Forelimb muscle (tissue), 1 donor: ENCODE results near the gene MVB12A. TPM values are rescaled to one million over a fixed set of nuclear protein-coding genes. Genes with fewer than 3 reads are reported as not detected.

Source experiments
- DNase-seq: peaks from one replicate; pipeline ENCODE4 v3.0.0-alpha.2; 2013; ENCODE audit warnings: low read depth
- polyA plus RNA-seq: library from polyadenylated mRNA; unstranded; fragments of 120-200 nt; gene quantifications from one replicate; pipeline ENCODE4 v1.2.1, GENCODE V29; 2013; ENCODE audit not compliant: insufficient read length

MVB12A gene
- polyA plus RNA-seq, 1 donor: 25.3 TPM

DNA sequence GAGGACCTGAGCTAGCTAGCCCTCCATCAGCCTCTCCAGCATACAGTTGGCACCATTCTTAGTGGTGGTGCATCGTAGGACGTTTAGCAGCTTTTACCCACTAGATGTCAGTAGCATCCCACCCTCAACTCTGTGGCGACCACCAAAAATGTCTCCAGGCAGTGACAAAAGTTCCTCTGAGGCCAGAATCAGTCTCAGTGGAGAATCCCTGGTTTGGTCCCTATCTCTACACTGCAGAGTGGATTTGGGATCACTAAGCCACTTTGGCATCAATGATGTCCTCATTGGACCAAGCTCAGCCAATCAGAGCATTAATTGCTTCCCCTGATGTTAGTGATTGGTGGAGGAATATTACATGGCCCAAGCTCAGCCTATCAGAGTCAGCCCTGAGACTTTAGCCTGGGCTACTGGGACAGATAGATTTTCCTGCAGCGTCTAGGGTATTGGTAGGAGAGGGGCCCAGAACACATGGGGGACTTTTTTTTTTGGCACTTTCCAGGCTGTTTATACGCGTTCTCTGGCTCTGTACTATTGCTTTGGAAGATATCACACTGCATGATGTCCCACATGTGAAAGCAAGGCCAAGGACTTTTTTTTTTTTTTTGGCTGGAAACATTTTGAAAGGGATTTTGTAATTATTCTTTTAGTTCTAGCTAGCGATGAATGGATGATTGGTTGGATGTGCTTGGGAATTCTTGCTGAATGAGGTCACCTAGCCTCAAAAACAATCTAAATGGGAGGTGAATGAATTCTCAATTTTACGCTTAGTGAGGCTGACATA, 21.6 kb downstream of the MVB12A start:
- peak; percentile 82 for DNase-seq

DNA sequence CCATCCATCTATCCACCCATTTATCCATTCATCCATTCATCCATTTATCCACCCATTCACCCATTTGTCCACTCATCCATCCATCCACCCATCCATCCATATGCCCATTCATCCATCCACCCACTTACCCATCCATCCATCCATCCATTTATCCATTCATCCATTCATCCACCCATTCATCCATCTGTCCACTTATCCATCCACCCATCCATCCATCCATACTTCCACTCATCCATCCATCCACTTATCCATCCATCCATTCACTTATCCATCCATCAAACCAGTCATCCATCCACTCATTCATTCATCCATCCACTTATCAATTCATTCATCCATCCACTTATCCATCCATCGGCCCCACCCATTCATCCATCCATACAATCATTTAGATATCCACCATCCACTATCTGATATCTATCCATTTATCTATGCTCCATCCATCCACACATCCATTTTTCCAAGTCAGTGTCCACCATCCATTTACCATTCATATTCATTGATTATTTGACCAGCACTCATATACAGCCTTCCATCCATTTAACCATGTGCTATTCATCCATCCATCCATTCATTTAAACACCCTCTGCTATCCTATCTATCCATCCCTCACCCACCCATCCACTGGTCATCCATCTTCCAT, 25.8 kb downstream of the MVB12A start:
- no peak for DNase-seq

DNA sequence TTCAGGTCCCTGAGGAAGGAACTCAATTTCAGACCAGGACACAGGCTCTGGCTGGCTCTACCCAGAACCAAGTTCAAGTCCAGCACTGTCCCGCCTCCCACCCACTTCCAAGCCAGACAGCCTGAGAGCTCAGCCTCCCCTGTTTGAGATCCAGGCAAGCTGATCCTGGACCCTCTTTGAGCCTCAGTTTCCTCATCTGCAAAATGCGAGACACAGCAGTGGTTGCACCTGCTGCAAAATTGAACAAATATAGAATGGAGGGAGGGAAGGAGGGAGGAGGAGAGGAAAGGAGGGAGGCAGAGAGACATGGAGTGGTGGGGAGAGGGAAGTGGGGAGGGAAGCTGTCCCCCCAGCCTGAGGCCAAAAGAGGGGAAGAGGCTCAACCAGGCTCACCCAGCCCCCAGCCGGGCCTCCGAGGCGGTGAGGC, 27.9 kb downstream of the MVB12A start:
- DNase-seq: no peak

DNA sequence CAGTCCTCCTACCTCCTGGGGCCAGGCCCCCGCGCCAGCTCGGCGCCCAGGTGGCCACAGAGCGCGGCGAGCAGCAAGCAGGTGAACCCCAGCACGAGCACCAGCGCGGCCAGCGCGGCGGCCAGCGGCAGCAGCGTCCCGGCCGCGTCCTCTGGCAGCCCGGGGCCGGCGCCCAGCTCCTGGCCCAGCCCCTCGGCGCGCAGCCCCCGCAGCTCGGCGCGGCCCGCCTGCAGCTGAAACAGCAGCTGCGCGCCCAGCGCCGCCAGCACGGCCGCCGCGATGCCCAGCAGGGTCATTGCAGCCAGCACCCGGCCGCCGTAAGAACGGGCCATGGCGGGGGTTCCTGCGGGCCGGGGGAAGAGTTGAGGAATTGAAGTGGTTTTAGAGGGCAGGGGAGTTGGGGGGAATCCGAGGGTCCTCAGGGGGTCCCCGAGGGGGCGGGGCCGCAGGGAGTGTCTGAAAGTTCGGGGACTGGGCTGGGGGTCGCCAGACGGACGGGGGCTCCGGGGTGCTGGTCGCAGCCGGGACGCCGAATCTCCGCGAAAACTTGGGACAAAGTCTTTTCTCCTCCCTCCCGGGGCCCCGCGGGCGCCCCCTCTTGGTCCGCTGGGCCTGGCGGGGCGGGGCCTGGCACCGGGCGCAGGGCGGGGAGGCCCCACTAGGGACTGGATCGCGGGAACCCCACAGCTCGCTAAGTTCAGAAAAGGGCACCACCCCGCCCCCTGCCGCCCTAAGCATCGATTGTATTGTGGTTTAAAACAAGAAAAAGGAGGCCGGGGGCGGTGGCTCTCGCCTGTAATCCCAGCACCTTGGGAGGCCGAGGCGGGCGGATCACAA, 28.5 kb downstream of the MVB12A start, which contains the start of gene TMEM221:
Gene TMEM221 (minus strand): TSS at position 538 of the 837 bp plus-strand sequence. CDS start 206 bp downstream, at position 332.
- DNase-seq: no peak

DNA sequence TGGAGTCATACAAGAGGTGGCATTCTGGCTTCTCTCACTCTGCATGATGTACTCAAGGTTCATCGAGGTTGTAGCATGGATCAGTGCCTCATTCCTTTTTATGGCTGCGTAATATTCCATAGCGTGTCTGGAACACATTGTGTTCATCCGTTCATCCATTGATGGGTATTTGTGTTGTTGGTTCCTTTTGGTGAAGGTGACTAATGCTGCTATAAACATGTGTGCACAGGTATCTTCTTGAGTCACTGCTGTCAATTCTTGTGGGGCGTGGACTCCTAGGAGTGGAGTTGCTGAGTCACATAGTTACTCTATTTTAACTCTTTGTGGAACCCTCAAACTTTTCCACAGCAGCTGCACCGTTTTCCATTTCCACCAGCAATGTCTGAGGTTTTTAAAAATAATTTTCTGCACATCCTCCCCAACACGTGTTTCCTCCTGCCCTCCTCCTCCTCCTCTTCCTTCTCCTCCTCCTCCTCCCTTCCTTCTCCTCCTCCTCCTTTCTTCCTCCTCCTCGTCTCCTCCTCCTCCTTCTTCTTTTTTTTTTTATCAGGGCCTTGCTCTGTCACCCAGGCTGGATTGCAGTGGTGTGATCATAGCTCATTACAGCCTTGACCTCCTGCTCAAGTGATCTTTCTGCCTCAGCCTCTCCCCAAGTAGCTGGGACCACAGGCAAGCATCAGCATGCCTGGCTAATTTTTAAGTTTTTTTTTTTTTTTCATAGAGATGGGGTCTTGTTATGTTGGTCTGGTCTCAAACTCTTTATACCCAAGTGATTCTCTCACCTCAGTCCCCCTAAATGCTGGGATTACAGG, 30.6 kb downstream of the MVB12A start:
- DNase-seq: no peak

DNA sequence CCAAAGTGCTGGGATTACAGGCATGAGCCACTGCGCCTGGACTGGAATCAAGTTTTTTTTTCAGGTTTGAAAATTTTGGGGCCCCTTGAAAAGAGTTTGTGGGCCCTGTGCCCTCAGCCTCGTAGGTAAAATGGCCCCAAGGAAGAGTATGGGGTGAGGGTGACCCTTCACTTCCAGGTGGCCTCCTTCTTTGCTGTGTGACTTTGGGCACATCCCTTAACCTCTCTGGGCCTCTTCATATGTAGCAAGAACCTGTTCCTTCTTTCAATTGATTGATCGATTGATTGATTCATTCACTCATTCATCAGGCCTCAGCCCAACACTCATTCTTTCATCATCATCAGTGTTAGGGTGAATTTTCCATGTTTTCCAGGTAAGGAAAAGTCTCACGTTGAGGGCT, 32.0 kb downstream of the MVB12A start:
- DNase-seq: no peak

DNA sequence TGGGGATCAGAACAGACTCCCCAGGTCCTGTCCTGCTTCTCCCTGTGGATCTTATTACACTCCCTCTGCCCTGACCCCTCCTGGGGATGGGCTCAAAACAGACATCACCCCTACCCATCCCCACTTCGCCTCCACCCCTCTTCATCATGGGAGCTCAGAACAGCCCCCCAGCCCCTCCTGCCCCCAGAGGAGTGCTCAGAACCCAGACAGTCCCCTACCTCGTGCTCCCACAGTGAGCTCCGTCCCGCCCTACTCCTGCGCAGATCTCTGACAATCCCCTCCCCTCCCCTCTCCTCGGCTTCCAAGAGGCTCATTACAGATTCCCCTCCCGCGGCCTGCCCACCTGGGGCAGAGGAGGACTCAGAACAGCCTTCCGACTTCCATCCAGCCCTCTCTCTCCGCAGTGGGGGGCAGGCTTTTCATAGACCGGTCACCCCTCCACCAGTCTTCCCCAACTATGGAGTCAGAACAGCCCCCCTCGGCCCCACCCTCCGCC, 34.8 kb downstream of the MVB12A start:
- no peak for DNase-seq

DNA sequence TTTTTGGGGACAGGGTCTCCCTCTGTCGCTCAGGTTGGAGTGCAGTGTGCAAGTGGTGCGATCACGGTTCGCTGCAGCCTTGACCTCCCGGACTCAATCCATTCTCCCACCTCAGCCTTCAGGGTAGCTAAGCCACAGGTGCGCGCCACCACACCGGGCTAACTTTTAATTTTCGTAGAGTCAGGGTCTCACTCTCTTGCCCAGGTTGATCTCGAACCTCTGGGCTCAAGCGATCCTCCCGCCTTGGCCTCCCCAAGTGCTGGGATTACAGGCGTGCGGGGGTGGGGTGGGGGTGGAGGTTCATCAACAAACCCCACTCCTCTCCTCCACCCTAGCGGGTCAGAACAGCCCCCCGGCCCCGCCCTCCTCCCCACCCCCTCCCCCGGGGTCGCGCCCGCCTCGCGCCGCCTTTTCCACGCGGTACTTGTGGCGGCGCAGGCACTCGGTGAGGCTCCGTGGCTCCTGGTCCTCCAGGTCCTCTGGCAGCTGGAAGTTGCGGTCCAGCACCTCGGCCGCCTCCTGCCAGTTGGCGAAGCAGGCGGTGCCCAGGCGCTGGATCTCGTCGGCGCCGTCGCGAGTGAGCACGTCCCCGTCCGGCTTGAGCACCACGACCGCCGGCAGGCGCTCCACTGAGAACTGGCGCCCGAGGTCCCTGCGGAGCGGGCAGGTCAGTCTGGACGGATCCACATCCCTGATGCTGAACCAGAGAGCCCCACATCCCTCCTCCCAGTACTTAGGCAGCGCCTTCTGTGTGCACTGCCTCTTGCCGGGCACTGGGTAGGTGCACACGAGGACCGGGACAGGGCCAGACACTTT, 35.7 kb downstream of the MVB12A start:
- no peak for DNase-seq

DNA sequence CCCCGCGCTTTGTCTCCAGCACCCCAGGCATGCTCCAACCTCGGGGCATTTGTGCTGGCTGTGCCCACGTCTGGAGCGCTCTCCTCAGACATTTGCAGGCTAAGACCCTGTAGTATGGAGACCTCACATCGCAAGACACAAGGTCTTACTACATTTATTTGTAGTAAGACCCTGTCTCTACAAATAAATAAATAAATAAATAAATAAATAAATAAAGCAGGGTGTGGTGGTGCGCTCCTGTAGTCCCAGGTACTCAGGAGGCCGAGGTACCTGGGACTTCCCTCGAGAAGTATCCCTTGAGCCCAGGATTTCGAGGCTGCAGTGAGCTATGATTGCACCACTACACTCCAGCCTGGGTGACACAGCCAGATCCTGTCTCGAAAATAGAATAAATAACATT, 36.3 kb downstream of the MVB12A start:
- DNase-seq: no peak

DNA sequence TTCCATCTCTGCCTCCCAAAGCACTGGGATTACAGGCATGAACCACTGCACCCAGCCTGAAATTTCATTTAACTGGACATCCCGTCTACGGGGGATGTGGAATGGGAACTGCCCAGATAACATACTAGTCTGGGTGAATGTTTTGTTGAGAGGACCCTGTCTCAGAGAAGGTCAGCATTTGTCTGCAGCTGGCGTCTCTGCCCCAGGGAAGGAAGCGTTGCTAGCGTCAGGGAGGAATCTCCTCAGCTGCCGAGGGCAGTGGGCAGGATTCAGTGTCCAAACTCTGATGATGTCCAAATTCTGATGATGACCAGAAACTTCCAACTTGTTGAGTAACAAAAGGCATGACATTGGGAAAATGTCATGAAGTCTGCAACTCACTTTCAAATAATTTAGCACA, 37.8 kb downstream of the MVB12A start:
- no peak for DNase-seq

DNA sequence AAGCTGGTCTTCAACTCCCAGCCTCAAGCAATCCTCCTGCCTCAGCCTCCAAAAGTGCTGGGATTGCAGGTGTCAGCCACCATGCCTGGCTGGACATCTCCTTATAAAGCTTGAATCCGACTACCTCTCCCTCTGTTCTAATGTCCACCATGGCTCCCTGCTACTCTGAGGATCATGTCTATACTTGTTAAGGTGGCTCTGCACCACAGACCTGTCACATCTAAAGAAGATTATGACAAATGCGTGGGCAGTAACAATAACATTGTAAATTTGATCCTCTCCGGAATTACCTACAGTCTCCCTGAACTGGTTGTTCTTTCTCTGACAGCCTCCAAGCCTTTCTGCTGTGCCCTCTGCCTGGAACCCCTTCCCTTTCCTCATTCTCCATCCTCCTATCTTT, 39.1 kb downstream of the MVB12A start:
- no peak for DNase-seq

DNA sequence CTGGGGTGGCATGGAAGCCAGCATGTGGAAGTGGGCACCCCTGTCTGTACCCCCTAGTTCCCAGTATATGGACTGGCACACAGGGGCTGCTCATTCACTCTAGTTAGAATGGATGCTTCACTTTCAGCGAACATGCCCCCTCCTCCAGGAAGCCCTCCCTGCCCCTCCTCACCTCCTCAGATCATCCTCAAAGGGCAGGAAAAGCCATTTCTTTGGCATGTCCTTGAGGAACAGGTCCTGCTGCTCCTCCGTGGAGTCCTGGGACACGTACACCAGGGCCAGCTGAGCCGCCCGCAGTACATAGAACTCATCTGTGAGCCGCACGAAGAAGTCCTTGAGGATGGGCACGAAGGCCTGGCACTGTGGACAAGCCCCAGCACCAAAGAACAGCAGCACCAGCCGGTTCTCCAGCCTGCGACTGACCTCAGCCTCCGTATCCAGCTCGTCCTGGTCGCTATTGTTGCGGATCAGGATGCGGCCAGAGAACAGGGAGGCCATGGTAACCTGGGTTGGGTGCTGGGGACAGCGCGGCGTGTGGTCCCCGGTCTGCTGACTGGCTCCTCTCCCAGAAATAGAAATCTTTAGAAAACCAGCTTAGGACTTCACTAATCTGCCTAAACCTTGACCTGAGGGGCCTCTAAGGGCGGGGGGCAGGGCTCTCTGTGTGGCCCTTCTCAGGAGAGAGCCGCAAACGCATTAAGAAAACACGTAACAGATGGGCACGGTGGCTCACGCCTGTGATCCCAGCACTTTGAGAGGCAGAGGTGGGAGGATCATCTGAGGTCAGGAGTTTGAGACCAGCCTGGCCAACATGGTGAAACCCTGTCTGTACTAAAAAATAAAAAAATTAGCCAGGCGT, 40.8 kb downstream of the MVB12A start, which contains the start of gene NXNL1:
Gene NXNL1 (minus strand): TSS at position 555 of the 859 bp plus-strand sequence. CDS start 57 bp downstream, at position 498.
- no peak for DNase-seq

DNA sequence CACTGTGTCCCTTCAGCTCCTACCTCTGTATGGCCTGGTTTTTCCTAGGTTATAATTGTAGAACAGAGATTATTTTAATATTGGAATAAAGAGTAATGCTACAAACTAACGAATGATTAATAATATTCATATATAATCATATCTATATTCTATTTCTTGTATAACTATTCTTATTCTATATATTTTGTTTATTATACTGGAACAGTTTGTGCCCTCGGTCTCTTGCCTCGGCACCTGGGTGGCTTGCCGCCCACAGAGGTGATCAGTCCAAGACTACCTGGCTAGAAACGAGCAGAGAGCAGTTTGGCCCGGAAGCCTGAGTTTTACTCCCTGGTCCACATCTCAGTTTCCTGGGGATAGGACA, 46.6 kb downstream of the MVB12A start:
- DNase-seq: no peak

DNA sequence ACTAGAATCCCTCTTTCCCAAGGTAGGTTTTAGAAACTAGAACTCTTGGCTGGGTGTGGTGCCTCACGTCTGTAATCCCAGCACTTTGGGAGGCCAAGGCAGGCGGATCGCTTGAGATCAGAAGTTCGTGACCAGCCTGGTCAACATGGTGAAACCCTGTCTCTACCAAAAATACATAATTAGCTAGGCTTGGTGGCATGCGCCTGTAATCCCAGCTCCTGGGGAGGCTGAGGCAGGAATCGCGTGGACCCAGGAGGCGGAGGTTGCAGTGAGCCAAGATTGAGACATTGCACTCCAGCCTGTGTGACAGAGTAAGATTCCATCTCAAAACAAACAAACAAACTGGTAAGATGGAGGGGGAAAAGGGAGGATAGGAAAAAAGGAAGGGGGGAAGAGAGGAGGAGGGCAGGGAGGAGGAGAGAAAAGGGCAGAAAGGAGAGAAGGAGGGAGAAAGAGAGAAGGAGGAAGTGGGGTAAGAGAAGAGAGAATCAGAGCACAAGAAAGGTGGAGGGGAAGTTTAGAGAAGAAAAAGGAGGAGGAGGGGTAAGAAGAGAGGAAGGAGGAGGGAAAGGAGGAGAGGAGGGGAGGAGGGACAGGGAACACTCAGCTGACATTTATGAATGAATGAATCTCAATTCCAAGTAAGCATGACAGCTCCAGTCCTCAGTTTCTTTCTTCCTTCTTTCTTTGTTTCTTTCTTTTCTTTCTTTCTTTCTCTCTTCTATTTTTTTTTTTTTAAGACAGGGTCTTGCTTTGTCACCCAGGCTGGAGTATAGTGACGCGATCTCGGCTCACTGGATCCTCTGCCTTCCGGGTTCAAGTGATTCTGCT, 47.8 kb downstream of the MVB12A start:
- DNase-seq: no peak

DNA sequence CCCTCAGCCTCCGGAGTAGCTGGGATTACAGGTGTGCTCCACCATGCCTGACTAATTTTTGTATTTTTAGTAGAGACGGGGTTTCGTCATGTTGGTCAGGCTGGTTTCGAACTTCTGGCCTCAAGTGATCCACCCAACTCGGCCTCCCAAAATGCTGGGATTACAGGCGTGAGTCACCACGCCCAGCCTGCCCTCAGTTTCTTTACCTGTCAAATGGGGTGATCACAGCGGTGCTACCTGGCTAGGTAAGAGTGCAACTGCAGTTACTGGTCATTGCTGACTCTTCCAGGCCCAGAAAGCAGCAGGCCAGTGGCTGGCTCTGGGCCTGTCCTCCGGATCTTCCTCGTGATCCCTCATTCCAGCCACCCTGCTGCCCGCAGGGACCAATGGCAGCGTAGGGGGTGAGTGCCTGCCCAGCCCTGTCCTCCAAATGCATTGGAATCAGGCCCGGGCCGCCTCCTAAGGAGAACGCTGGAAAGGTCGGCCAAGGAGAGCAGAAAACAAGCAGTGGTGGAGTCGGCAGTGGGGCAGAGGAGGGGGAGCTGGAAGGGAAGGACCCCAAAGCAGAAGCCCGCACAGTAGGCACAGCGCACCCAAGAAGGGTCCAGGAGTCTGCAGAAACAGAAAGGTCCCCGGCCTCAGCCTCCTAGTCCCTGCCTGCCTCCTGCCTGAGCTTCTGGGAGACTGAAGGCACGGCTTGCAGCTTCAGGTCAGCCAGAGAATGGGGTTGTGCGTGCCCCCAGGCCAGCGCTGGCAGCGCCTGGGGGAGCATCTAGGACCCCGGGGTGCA, 48.6 kb downstream of the MVB12A start:
- DNase-seq: no peak

DNA sequence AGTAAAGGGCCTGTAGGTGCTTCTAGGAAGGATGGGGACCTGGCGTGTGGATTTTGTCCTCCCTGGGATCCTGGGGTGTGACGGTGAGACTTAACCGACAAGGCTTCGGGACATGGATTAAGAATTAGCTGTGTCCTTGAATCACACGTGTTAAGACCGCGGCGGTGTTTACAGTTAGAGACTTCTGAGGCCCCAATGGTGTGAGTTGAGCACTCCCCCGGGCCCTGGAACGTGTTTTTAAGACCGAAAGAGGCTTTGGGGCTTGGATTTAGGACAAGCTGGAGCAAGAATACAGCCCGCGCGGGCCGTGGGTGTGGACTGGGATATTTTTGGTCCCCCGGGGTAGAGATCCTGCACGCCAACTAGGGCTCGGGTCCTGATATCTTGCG, 49.2 kb downstream of the MVB12A start:
- no peak for DNase-seq

DNA sequence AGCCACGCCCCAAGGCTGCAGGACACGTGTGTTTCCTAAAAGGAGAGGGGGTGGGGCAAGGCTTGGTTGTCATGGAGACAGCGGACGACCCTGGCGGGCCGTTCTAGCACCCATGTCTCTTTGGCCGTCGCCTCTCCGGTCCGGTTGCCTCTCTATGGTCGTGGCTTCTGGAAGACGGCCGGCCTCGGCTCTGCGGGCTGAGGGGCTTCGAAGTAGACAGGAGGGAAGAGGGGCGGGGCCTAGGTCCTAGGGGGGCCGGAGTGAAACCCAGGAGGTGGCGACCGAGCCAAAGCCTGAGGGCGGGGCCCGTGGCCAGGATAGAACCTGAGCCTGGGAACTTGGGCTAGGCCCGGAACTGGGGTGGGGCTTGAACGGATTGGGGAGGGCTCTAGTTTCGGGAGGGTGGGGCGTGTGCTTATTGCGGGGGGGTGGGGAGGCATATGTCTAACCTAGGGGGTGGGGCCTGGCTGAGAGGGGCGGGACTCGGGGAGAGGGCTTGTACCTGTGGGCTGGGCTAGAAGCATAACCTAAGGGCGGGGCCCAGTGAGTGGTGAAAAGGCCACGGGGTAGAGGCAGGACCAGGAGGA, 49.7 kb downstream of the MVB12A start:
- DNase-seq: peak; percentile 70
